H4 (cell line): ENCODE results near the gene CBLC. TPM values are rescaled to one million over a fixed set of nuclear protein-coding genes. Genes with fewer than 3 reads are reported as not detected.
A peak's percentile ranks its signal among the peaks of the same experiment; 100 is the strongest.
"Not testable (repeated sequence)": the region's sequence is repeated elsewhere in the genome, so short reads cannot be mapped to it uniquely, and the experiment has no call there.

Source experiments
- DNase-seq: peaks from one replicate; pipeline ENCODE4 v3.0.0-alpha.2; 2015; ENCODE audit warnings: low spot score
- total RNA-seq: library from RNA; depleted of rRNA; stranded (reverse); fragments of >200 nt; shearing (Covaris generic); gene quantifications from 2 replicates; pipeline ENCODE4 v1.2.3, GENCODE V29; 2014

CBLC gene
- total RNA-seq, 1 experiment from 2014 or later: not detected

- DNase-seq: no peak
Observed at GRCh38 chr19:44765033-44765948, 12.4 kb upstream of the CBLC start.

- no peak for DNase-seq
Observed at GRCh38 chr19:44765949-44766335, 11.7 kb upstream of the CBLC start.

- no peak for DNase-seq
Observed at GRCh38 chr19:44767295-44768180, 10.2 kb upstream of the CBLC start.

GRCh38 chr19:44770550-44771257 lies 7.0 kb upstream of the CBLC start:
- DNase-seq: peak; percentile 84

GRCh38 chr19:44772144-44772543 lies 5.5 kb upstream of the CBLC start:
- DNase-seq: not testable (repeated sequence)

GRCh38 chr19:44772959-44773358 lies 4.7 kb upstream of the CBLC start:
- no peak for DNase-seq

- no peak for DNase-seq
Observed at GRCh38 chr19:44775676-44776240, 1.9 kb upstream of the CBLC start.

GRCh38 chr19:44776402-44777096 lies 1.1 kb upstream of the CBLC start:
- DNase-seq: no peak

GRCh38 chr19:44779150-44779549 lies 1.5 kb downstream of the CBLC start:
- DNase-seq: no peak

- not testable (repeated sequence) for DNase-seq
Observed at GRCh38 chr19:44781694-44782093, 4.0 kb downstream of the CBLC start.

GRCh38 chr19:44782729-44783128 lies 5.0 kb downstream of the CBLC start:
- DNase-seq: no peak

GRCh38 chr19:44783545-44783944 lies 5.9 kb downstream of the CBLC start:
- no peak for DNase-seq

GRCh38 chr19:44785271-44785670 lies 7.6 kb downstream of the CBLC start:
- no peak for DNase-seq

GRCh38 chr19:44785993-44786392 lies 8.3 kb downstream of the CBLC start:
- no peak for DNase-seq

- DNase-seq: no peak
Observed at GRCh38 chr19:44788971-44789370, 11.3 kb downstream of the CBLC start.

GRCh38 chr19:44789943-44790483 lies 12.3 kb downstream of the CBLC start:
- no peak for DNase-seq

- DNase-seq: no peak
Observed at GRCh38 chr19:44792281-44792680, 14.6 kb downstream of the CBLC start.

GRCh38 chr19:44794610-44795009 lies 16.9 kb downstream of the CBLC start:
- DNase-seq: no peak

GRCh38 chr19:44795398-44795987 lies 17.8 kb downstream of the CBLC start:
- no peak for DNase-seq

GRCh38 chr19:44796701-44797115 lies 19.0 kb downstream of the CBLC start:
- DNase-seq: no peak
